Hepatocyte (in vitro differentiated cells): Measurements from ENCODE around the gene VPS11.

Experiments used
- EZH2 ChIP-seq: fragments of 200-600 bp; sonication (generic); IDR thresholded peaks from 2 replicates; pipeline ENCODE4 v1.6.1; 2016; ENCODE audit warnings: antibody characterized with exemption, mild to moderate bottlenecking, borderline replicate concordance
- EZH2phosphoT487 ChIP-seq: fragments of 200-600 bp; sonication (generic); IDR thresholded peaks from one replicate; pipeline ENCODE4 v1.6.1; 2018; ENCODE audit warnings: antibody characterized with exemption, mild to moderate bottlenecking, low read depth, moderate library complexity; ENCODE audit not compliant: unreplicated experiment, severe bottlenecking
- TF ChIP-seq, protein P1 (sequence below): fragments of 200-600 bp; sonication (generic); IDR thresholded peaks from 2 replicates; pipeline ENCODE4 v1.5.1; 2016; ENCODE audit warnings: antibody characterized with exemption, mild to moderate bottlenecking; ENCODE audit not compliant: poor library complexity

DNA sequence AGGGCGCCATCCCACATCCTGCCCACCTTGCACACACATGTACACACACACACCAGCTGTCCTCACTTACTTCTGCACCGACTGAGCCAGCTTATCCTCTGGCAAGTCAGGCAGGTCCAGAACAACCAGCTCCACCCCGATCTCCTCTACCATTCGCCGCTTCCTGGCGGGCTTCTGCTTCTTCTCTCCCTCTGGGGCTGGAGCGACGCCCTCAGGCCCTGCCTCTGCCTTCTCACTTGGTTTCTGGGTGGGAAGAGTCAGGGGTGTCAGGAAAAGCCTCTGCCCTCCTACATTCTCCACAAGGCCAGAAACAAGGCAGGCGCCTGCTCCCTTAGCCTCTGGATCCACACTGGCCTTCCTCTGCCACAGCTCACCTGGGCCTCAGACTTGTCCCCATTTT lies 19.0 kb upstream of the VPS11 start:
- TF ChIP-seq, protein P1, sequence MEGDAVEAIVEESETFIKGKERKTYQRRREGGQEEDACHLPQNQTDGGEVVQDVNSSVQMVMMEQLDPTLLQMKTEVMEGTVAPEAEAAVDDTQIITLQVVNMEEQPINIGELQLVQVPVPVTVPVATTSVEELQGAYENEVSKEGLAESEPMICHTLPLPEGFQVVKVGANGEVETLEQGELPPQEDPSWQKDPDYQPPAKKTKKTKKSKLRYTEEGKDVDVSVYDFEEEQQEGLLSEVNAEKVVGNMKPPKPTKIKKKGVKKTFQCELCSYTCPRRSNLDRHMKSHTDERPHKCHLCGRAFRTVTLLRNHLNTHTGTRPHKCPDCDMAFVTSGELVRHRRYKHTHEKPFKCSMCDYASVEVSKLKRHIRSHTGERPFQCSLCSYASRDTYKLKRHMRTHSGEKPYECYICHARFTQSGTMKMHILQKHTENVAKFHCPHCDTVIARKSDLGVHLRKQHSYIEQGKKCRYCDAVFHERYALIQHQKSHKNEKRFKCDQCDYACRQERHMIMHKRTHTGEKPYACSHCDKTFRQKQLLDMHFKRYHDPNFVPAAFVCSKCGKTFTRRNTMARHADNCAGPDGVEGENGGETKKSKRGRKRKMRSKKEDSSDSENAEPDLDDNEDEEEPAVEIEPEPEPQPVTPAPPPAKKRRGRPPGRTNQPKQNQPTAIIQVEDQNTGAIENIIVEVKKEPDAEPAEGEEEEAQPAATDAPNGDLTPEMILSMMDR, result no peak
- no peak for TF ChIP-seq EZH2
- no peak for TF ChIP-seq EZH2phosphoT487
